K562 (cell line): ENCODE data around the gene GGTLC2. TPM values are rescaled to one million over a fixed set of nuclear protein-coding genes. Genes with fewer than 3 reads are reported as not detected.

ENCODE experiments used
- ATAC-seq: fragments of 200-7000 bp; cut with Tn5 transposase; 3 replicates; pipeline ENCODE4 v1.9.1; 2020; ENCODE audit warnings: moderate library complexity
- BruUV-seq: library from RNA; stranded (reverse); fragments of 400-500 nt; replicated peaks from 2 replicates; lab custom pipeline; 2021; lab: Mats Ljungman, UMichigan
- CTCF ChIA-PET: fragments of 300-600 bp; formaldehyde crosslinking; extraction: SDS; loops from one replicate; lab custom pipeline; 2021; ENCODE audit warnings: low intra/inter-chr PET ratio; lab: Yijun Ruan, JAX
- POLR2A ChIA-PET: fragments of 300-600, 350-650 bp; sonication (Branson Sonifier 250); formaldehyde crosslinking; extraction: SDS; loops from one replicate; lab custom pipeline; 2021; ENCODE audit warnings: antibody characterized with exemption, inconsistent platforms; lab: Yijun Ruan, JAX
- DNase-seq, 4 experiments: peaks; one replicate each; pipeline versions ENCODE4 v3.0.0 to v3.0.0-alpha.2; 2011 to 2018; ENCODE audit warnings: low spot score in 3 of 4, mixed read lengths in 3 of 4; ENCODE audit errors: extremely low read depth in 1 of 4
- FAIRE-seq: peaks from 2 replicates; lab custom pipeline; 2011; peaks lifted over from hg19 to GRCh38; lab: Jason Lieb, UNC
- H2AFZ ChIP-seq: 2 replicates; pipeline ENCODE4 v1.6.0; 2011; ENCODE audit warnings: low read depth, low read length, control low read depth, inconsistent platforms
- H3K27ac ChIP-seq: fragments of 200-600 bp; 3 replicates; pipeline ENCODE4 v1.8.0; 2011; ENCODE audit warnings: low read depth, mild to moderate bottlenecking, control low read depth, inconsistent platforms, low read length, moderate library complexity, mixed read lengths; ENCODE audit errors: extremely low read depth
- H3K27me3 ChIP-seq, 2 experiments: fragments of 300-600 bp in 1 of 2; 2 replicates in 1 of 2; 3 replicates in 1 of 2; pipeline versions ENCODE4 v1.6.0 to v1.8.0; 2011; ENCODE audit warnings: inconsistent platforms in 2 of 2, low read length in 2 of 2, mild to moderate bottlenecking in 1 of 2, mixed read lengths in 1 of 2, moderate library complexity in 1 of 2; ENCODE audit not compliant: control insufficient read depth in 2 of 2, insufficient read depth in 2 of 2
- H3K36me3 ChIP-seq: fragments of 300-600 bp; 3 replicates; pipeline ENCODE4 v1.8.0; 2011; ENCODE audit warnings: mild to moderate bottlenecking, low read length, inconsistent platforms; ENCODE audit not compliant: control insufficient read depth, insufficient read depth
- H3K4me1 ChIP-seq, 2 experiments: fragments of 200-600 bp in 1 of 2; replicated peaks in 1 of 2; 2 replicates in 1 of 2; 3 replicates in 1 of 2; pipeline versions ENCODE4 v1.5.1 to v1.8.0; 2011; ENCODE audit warnings: inconsistent platforms in 2 of 2, low read length in 2 of 2, mild to moderate bottlenecking in 1 of 2, mixed read lengths in 1 of 2, moderate library complexity in 1 of 2; ENCODE audit not compliant: control insufficient read depth in 2 of 2, insufficient read depth in 2 of 2
- H3K4me2 ChIP-seq: 2 replicates; pipeline ENCODE4 v1.6.1; 2011; ENCODE audit warnings: low read length, control low read depth, inconsistent platforms, mixed read lengths; ENCODE audit not compliant: insufficient read depth
- H3K4me3 ChIP-seq: fragments of 200-600 bp; sonication (generic), shearing (Covaris generic); 2 replicates; pipeline ENCODE4 v1.5.1; 2016; ENCODE audit warnings: control low read depth, inconsistent platforms
- H3K79me2 ChIP-seq: fragments of 200-600 bp; 3 replicates; pipeline ENCODE4 v1.8.0; 2011; ENCODE audit warnings: low read length, inconsistent platforms; ENCODE audit not compliant: control insufficient read depth, insufficient read depth
- H3K9ac ChIP-seq, 2 experiments: 2 replicates each; pipeline versions ENCODE4 v1.6.0 to v1.6.1; 2011; ENCODE audit warnings: low read depth in 2 of 2, low read length in 2 of 2, control low read depth in 1 of 2, inconsistent platforms in 1 of 2, mild to moderate bottlenecking in 1 of 2, mixed read lengths in 1 of 2; ENCODE audit not compliant: insufficient read depth in 1 of 2
- H3K9me1 ChIP-seq: one replicate; pipeline ENCODE4 v1.6.0; 2011; ENCODE audit warnings: inconsistent platforms, mild to moderate bottlenecking, low read length, moderate library complexity; ENCODE audit not compliant: control insufficient read depth, insufficient read depth
- H3K9me3 ChIP-seq: replicated peaks from 2 replicates; pipeline ENCODE4 v1.5.1; 2011; ENCODE audit warnings: low read depth, low read length, inconsistent platforms; ENCODE audit not compliant: control insufficient read depth, insufficient read depth
- H4K20me1 ChIP-seq: replicated peaks from 2 replicates; pipeline ENCODE4 v1.6.1; 2011; ENCODE audit warnings: low read length, inconsistent platforms, mixed read lengths; ENCODE audit not compliant: control insufficient read depth, insufficient read depth
- MYNN ChIP-seq, 2 experiments: sonication (generic); formaldehyde crosslinking in 1 of 2; IDR thresholded peaks; 2 replicates each; pipeline versions ENCODE4 v1.5.0 to v1.6.1; 2016 to 2020; ENCODE audit warnings: antibody characterized with exemption in 1 of 2, missing genetic modification reagents in 1 of 2
- POLR3A ChIP-seq: IDR thresholded peaks from 2 replicates; pipeline ENCODE4 v1.6.1; 2011; ENCODE audit warnings: borderline replicate concordance, mild to moderate bottlenecking, moderate library complexity; ENCODE audit not compliant: insufficient read length, insufficient read depth; ENCODE audit errors: extremely low read depth
- ZNF184 ChIP-seq: sonication (generic); formaldehyde crosslinking; IDR thresholded peaks from 2 replicates; pipeline ENCODE4 v1.5.0; 2020; ENCODE audit warnings: missing genetic modification reagents
- WGBS: fragments of 100-300 bp; shearing (Covaris generic); methylation state at CpG from one replicate; pipeline ENCODE4 v1.1.6; 2016; ENCODE audit warnings: low coverage, mixed read lengths; ENCODE audit not compliant: insufficient coverage; ENCODE audit errors: missing lambda C conversion rate; 5-methylcytosine and 5-hydroxymethylcytosine counted together
- in situ Hi-C: fragments of 300-500 bp; cut with MboI; formaldehyde crosslinking; loops from 4 replicates; pipeline ENCODE4 v1.15.0; 2018; ENCODE audit warnings: inconsistent platforms, mixed read lengths
- intact Hi-C: fragments of 100-400 bp; cut with micrococcal nuclease; formaldehyde crosslinking; loops from 2 replicates; pipeline ENCODE4 v1.14.2; 2022
- polyA plus RNA-seq, 8 experiments: library from polyadenylated mRNA; depleted of rRNA in 4 of 8; stranded (reverse) in 5 of 8; unstranded in 3 of 8; fragments of >200 nt; fragmentation: Nextera tagmentation in 2 of 8; fragmentation: Illumina TruSeq in 1 of 8; extraction: Ambion mirVana in 2 of 8; extraction: Trizol in 1 of 8; gene quantifications; 2 replicates each; pipeline versions ENCODE4 v1.2.1 to v1.2.3, GENCODE V29; 2011 to 2014; ENCODE audit warnings: inconsistent platforms in 1 of 8, missing spikeins in 1 of 8
- total RNA-seq, 7 experiments: library from RNA; depleted of rRNA in 6 of 7; stranded (reverse); fragments of >200 nt in 6 of 7; fragmentation: Illumina TruSeq in 2 of 7; extraction: Trizol in 2 of 7; gene quantifications; 2 replicates each; pipeline versions ENCODE4 v1.2.1 to v1.2.3, GENCODE V29; 2011 to 2021; ENCODE audit warnings: low replicate concordance in 1 of 7

GGTLC2 gene
- total and polyA plus RNA-seq, 9 of the 15 experiments (the other 6 are each of a cell fraction or from before 2014, with no cell fraction given), result not detected

DNA sequence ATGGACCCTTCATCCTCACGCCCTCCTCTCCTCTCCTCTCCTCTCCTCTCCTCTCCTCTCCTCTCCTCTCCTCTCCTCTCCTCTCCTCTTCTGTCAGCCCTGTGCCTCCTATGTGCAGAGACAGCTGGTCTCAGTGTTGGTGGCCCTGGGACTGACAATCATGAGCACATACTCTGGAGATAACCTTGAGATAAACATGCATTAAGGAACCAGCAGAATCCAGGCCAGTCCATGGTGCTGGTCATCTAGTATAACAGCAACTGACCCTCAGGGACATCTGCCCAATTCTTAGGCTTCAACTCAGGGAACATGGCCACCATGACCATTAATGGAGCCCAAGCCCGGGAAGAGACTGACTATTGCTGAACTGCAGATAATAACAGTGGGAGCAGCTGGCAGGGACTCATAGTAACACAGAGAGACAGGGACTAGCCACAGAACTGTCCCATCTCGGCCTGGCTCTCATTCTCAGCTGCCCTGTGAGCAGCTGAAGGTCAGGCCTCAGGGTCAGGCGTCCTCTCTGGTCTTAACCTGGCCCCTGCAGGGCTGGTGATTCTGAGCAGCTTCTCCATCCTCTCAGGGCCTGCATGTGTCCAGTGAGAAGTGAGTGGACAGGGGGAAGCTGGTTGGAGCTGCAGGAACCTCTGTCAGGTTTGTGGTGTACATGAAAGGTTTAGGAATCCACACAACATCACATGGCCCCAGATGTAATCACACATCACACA lies 45.4 kb downstream of the GGTLC2 start (continued):
- TF ChIP-seq MYNN (IDR thresholded peaks at IDR 0.05) (no peak), MYNN (CRISPR knock-in tag; IDR thresholded peaks at IDR 0.05) (peak; percentile 71; the same call in 1 of the 2 replicates)

DNA sequence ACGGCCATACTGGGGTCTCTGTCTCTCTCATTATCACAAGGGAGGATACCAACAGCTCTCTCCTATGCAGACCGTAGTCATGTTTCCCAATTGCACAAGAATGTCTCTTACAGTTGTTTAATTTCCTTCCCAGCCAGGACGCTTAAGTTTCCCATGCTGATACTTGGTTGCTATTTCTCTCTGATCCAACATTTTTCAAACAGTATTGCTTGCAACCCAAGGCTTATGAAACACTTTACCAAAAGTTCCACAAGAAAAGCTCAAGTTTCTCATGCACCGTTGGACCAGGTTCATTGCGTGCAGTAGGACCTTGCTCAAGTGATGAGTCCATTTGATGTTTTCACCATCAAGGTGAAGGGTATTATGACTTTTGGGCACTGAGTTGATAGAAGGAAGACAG lies 46.6 kb downstream of the GGTLC2 start:
- intact Hi-C loops (loop anchor here (5.0 kb wide), 1 partner anchor 44 kb away; no protein-coding TSS in a partner anchor), in situ Hi-C loops (loop anchor here (5.0 to 25.0 kb wide), 2 partner anchors 229 to 1404 kb away; no protein-coding TSS in a partner anchor)
- no TSS peak for BruUV-seq

More for the DNA sequence above, 46.6 kb downstream of the GGTLC2 start:
- no peak overlapping the region for H3K4me3 ChIP-seq
- DNase-seq, result no peak
- TF ChIP-seq ZNF184 (CRISPR knock-in tag), result 0 out of 2 replicates have a peak, but pooled peaks have one; percentile 54
- TF ChIP-seq POLR3A, result no peak
- TF ChIP-seq, all 486 proteins: peak for 1
- no peak for ATAC-seq
- Histone ChIP-seq H3K27me3 (peaks cover 0 to 18% of the 10 kb centered on the region in 2 experiments; a peak in 2 of 5 replicates), H3K27ac (no peak overlapping the region), H3K4me2 (no peak overlapping the region), H4K20me1 (peaks cover 23% of the 10 kb centered on the region), H3K9me1 (no peaks in the 10 kb centered on the region), H3K9ac (no peak overlapping the region), H3K9me3 (no peaks in the 10 kb centered on the region), H3K4me1 (no peaks in the 10 kb centered on the region), H2AFZ (no peak overlapping the region), H3K79me2 (no peaks in the 10 kb centered on the region), H3K36me3 (no peaks in the 10 kb centered on the region)
- ChIA-PET CTCF (interaction anchor here (1.1 to 8.3 kb wide), 7 partner anchors 10 to 265 kb away, joined by 3 to 78 read pairs (median 9); no protein-coding TSS in a partner anchor), POLR2A (interaction anchor here (0.6 to 10.8 kb wide), 10 partner anchors 7 to 753 kb away, joined by 3 to 122 read pairs (median 3); no protein-coding TSS in a partner anchor)
- under 1% methylated on average over 5 of the region's 5 CpGs for WGBS
- no peak for FAIRE-seq
